Measurements from ENCODE around the gene IMMT. TPM values are rescaled to one million over a fixed set of nuclear protein-coding genes. Genes with fewer than 3 reads are reported as not detected.

IMMT gene
- total and polyA plus RNA-seq, 8 donors = 66.8 to 94.1 (median 82.6) TPM

DNA sequence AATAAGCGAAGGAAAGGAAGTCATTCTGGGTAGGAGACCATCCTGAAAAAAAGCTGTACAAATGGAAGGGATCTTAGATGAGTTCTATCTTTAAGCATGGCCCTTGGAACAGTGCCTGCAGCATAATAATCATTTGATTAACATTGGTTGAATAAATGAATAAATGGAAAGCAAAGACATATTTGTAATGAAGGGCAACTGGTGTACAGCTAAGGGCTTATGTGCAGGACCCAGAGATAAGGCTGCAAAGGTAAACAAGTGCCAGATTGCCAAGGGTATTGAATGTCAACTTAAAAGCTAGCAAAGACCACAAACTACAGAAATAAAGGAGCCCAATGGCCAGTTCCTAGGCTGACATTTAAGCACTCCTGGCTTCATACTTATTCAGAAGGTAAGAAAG, 19.4 kb downstream of the IMMT start:
- TF ChIP-seq, protein P1, sequence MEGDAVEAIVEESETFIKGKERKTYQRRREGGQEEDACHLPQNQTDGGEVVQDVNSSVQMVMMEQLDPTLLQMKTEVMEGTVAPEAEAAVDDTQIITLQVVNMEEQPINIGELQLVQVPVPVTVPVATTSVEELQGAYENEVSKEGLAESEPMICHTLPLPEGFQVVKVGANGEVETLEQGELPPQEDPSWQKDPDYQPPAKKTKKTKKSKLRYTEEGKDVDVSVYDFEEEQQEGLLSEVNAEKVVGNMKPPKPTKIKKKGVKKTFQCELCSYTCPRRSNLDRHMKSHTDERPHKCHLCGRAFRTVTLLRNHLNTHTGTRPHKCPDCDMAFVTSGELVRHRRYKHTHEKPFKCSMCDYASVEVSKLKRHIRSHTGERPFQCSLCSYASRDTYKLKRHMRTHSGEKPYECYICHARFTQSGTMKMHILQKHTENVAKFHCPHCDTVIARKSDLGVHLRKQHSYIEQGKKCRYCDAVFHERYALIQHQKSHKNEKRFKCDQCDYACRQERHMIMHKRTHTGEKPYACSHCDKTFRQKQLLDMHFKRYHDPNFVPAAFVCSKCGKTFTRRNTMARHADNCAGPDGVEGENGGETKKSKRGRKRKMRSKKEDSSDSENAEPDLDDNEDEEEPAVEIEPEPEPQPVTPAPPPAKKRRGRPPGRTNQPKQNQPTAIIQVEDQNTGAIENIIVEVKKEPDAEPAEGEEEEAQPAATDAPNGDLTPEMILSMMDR (IDR thresholded peaks at IDR 0.05) = no peak
- no peaks in the 10 kb centered on the region for H3K27me3 ChIP-seq
- peaks cover 0 to 8% of the 10 kb centered on the region in 2 donors for H3K4me1 ChIP-seq
- DNase-seq (no peak), ATAC-seq (no peak)
- H3K27ac ChIP-seq = no peak overlapping the region
- intact Hi-C loops (cut with DNase I) = no loop called here
- H3K4me3 ChIP-seq = no peak overlapping the region
- no peaks in the 10 kb centered on the region for H3K9me3 ChIP-seq
- peaks cover 0 to 75% of the 10 kb centered on the region in 2 donors for H3K36me3 ChIP-seq

DNA sequence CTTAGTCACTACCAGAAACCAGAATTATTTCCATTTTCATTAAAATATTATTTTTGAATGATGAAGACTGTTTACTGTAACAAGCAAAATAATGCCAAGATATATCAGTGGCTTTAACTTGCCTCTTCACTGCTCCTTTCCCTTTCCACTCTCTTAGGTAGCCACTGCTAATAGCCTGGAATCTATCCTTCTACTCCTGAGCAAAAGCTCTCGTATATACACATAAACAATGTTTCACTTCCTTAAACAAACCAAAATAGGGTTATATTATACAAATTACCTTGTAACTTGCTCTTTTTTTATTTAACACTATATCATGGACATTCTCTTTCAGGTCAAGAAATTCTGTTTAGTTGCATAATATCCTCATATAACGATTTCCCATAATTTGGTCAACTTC, 20.8 kb downstream of the IMMT start:
- peaks cover 0 to 8% of the 10 kb centered on the region in 2 donors for H3K4me1 ChIP-seq
- DNase-seq = no peak
- H3K4me3 ChIP-seq = no peak overlapping the region
- intact Hi-C loops (cut with DNase I) = no loop called here
- no peak for ATAC-seq
- TF ChIP-seq, protein P1 (IDR thresholded peaks at IDR 0.05) = no peak
- H3K27me3 ChIP-seq = no peaks in the 10 kb centered on the region
- no peak overlapping the region for H3K27ac ChIP-seq
- H3K36me3 ChIP-seq = peaks cover 0 to 75% of the 10 kb centered on the region in 2 donors
- no peaks in the 10 kb centered on the region for H3K9me3 ChIP-seq

DNA sequence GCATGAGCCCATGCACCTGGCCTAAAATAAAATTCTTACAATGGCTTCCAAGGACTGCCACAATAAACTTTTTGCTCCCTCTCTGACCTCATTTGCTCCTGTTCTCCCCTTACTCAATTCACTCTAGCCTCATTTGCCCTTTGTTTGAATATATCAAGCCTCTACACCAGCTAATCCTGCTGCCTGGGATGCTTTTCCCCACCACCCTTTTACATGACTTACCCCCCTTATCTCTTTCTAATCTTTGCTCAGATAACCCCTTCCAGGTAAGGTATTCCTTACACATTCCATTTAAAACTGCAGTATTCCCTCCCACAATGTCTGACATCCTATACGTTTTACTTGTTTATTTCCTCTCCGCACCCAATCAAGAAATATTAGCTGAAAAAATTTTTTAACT, 22.7 kb downstream of the IMMT start:
- TF ChIP-seq, protein P1 (IDR thresholded peaks at IDR 0.05) = no peak
- DNase-seq (no peak), ATAC-seq (no peak)
- Histone ChIP-seq H3K36me3 (peaks cover 0 to 75% of the 10 kb centered on the region in 2 donors), H3K4me3 (no peak overlapping the region), H3K9me3 (no peaks in the 10 kb centered on the region), H3K27ac (no peak overlapping the region), H3K27me3 (no peaks in the 10 kb centered on the region), H3K4me1 (peaks cover 0 to 8% of the 10 kb centered on the region in 2 donors)
- intact Hi-C loops (cut with DNase I) = no loop called here

DNA sequence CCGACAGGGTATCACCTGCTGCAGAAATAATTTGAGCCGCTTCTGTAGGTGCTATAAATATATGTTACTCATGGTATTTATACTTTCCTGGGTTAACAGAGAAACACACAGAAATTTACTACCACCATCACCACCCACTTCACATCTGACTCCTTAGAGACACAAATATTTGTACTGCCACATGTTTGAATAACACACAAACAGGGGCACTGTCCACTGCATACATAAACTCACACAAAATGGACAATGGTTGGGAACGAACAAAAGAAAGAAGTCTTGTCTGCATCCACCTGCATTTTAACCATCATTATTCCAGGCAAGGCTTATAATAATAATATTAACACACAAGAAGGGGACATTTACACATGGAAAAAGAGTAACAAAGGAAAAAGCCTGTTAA, 24.0 kb downstream of the IMMT start:
- no peak for ATAC-seq
- H3K27ac ChIP-seq = no peak overlapping the region
- no peaks in the 10 kb centered on the region for H3K27me3 ChIP-seq
- DNase-seq = no peak
- intact Hi-C loops (cut with DNase I) = no loop called here
- no peak overlapping the region for H3K4me3 ChIP-seq
- H3K9me3 ChIP-seq = no peaks in the 10 kb centered on the region
- H3K36me3 ChIP-seq = peaks cover 0 to 75% of the 10 kb centered on the region in 2 donors
- H3K4me1 ChIP-seq = peaks cover 0 to 8% of the 10 kb centered on the region in 2 donors
- TF ChIP-seq, protein P1 (IDR thresholded peaks at IDR 0.05) = no peak

DNA sequence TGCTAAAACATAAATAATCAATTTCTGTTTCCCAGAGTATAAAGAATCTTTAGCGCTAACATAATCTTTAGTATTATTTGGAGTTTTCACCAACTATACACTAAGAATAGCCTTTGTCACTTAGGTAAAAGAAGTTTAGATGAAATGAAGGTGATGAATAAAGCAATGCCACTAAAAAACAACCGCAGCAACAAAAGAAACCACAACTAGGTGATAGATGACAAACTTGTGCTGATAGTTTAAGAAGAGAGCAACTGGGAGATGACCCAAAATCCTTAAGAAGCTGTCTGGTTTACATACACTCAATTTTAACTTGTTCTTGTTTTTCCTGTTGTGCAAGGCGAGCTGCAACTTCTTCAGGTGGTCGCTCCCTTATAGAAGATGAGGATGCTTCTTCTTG, 24.8 kb downstream of the IMMT start:
- intact Hi-C loops (cut with DNase I) = no loop called here
- ATAC-seq = no peak
- no peak for DNase-seq
- no peak overlapping the region for H3K27ac ChIP-seq
- H3K4me1 ChIP-seq = peaks cover 0 to 8% of the 10 kb centered on the region in 2 donors
- H3K36me3 ChIP-seq = peaks cover 0 to 82% of the 10 kb centered on the region in 2 donors
- H3K27me3 ChIP-seq = no peaks in the 10 kb centered on the region
- TF ChIP-seq, protein P1 (IDR thresholded peaks at IDR 0.05) = no peak
- no peaks in the 10 kb centered on the region for H3K9me3 ChIP-seq
- no peak overlapping the region for H3K4me3 ChIP-seq

Data from left lung (tissue), 10 donors.